SK-N-SH (cell line): ENCODE results near the gene SNX9.

Source experiments
- FOSL2 ChIP-seq: IDR thresholded peaks from 2 replicates; pipeline ENCODE4 v1.4.0; 2012; ENCODE audit warnings: low read depth, mild to moderate bottlenecking, moderate library complexity, borderline replicate concordance
- POLR2AphosphoS5 ChIP-seq: IDR thresholded peaks from 2 replicates; pipeline ENCODE4 v1.6.1; 2012; ENCODE audit warnings: low read depth, low read length
- TF ChIP-seq, protein P1 (sequence below): IDR thresholded peaks from 2 replicates; pipeline ENCODE4 v1.6.1; 2012; ENCODE audit warnings: mild to moderate bottlenecking, low read depth, low read length, moderate library complexity

DNA sequence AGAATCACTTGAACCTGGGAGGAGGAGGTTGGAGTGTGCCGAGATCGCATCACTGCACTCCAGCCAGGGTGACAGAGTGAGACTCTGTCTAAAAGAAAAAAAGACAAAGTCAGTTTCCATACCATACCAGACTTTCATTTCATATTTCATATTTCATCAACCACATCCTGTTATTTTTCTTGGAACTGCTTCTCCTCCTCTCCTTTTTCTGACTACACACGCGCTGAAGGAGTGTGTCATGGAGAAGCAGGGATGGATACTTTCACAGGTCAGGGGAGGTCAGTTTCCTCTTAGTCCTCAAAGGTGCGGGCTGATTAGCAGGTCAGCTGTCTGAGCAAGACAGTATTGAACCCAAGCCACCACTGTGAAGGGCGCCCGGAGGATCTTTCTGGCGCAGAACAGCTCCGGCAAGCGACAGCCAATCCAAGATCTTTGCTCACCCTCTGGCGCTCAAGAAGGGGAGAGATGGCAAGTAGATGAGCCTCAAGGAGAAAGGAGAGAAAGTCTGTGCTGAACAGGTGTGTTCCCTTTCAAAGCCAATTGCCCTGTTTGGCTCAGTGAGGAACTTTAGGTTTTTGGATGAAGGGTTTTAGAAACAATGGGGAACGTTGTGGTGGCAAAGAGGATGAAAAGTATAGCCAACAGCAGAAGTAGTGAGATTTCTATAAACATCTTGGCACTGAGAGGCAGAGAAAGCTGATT, 139.7 kb downstream of the SNX9 start:
- TF ChIP-seq, protein P1, sequence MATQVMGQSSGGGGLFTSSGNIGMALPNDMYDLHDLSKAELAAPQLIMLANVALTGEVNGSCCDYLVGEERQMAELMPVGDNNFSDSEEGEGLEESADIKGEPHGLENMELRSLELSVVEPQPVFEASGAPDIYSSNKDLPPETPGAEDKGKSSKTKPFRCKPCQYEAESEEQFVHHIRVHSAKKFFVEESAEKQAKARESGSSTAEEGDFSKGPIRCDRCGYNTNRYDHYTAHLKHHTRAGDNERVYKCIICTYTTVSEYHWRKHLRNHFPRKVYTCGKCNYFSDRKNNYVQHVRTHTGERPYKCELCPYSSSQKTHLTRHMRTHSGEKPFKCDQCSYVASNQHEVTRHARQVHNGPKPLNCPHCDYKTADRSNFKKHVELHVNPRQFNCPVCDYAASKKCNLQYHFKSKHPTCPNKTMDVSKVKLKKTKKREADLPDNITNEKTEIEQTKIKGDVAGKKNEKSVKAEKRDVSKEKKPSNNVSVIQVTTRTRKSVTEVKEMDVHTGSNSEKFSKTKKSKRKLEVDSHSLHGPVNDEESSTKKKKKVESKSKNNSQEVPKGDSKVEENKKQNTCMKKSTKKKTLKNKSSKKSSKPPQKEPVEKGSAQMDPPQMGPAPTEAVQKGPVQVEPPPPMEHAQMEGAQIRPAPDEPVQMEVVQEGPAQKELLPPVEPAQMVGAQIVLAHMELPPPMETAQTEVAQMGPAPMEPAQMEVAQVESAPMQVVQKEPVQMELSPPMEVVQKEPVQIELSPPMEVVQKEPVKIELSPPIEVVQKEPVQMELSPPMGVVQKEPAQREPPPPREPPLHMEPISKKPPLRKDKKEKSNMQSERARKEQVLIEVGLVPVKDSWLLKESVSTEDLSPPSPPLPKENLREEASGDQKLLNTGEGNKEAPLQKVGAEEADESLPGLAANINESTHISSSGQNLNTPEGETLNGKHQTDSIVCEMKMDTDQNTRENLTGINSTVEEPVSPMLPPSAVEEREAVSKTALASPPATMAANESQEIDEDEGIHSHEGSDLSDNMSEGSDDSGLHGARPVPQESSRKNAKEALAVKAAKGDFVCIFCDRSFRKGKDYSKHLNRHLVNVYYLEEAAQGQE = no peak
- peak; percentile 43; the same call in 1 of the 2 replicates for TF ChIP-seq FOSL2
- no peak; the same call in 1 of the 2 replicates for TF ChIP-seq POLR2AphosphoS5
